ENCODE results near the gene BPIFB2. TPM values are rescaled to one million over a fixed set of nuclear protein-coding genes. Genes with fewer than 3 reads are reported as not detected.

The BPIFB2 gene
- total and polyA plus RNA-seq, 2 donors (not counting 1 experiment from before 2014, with no cell fraction given), result not detected

DNA sequence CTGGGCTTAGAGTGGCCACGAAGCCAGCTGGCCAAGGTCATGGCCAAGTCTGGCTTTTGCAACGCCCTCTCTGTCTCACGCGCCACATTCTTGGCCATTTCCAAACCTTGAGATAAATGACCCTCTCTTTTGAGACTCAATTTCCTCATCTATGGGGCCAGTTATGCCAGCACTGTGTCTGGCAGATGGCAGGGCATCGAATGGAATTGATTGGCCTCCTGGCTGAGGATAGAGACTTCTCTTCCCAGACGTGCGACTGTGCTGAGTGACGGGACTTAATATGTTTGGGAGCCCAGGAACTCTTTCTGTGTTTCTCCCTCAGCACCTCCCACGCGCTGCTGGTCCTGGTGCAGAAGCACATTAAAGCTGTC is 7.6 kb downstream of the BPIFB2 start:
- no peak overlapping the region for H3K9ac ChIP-seq (ENCODE audit: insufficient read depth, low read length)
- no peak overlapping the region for H2AFZ ChIP-seq (ENCODE audit: low read length)
- DNase-seq (ENCODE audit: low read depth in 2 of 2), result no peak
- TF ChIP-seq, protein P1, sequence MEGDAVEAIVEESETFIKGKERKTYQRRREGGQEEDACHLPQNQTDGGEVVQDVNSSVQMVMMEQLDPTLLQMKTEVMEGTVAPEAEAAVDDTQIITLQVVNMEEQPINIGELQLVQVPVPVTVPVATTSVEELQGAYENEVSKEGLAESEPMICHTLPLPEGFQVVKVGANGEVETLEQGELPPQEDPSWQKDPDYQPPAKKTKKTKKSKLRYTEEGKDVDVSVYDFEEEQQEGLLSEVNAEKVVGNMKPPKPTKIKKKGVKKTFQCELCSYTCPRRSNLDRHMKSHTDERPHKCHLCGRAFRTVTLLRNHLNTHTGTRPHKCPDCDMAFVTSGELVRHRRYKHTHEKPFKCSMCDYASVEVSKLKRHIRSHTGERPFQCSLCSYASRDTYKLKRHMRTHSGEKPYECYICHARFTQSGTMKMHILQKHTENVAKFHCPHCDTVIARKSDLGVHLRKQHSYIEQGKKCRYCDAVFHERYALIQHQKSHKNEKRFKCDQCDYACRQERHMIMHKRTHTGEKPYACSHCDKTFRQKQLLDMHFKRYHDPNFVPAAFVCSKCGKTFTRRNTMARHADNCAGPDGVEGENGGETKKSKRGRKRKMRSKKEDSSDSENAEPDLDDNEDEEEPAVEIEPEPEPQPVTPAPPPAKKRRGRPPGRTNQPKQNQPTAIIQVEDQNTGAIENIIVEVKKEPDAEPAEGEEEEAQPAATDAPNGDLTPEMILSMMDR (conservative IDR thresholded peaks at IDR 0.05 in 1 of 2, IDR thresholded peaks at IDR 0.05 in 1 of 2; ENCODE audit: low read depth in 1 of 2, low read length in 2 of 2), result no peak
- no peaks in the 10 kb centered on the region for H3K36me3 ChIP-seq (ENCODE audit: control insufficient read depth, insufficient read depth, low read length)
- no peak overlapping the region for H3K27ac ChIP-seq (ENCODE audit: insufficient read depth, low read length)
- H4K20me1 ChIP-seq (ENCODE audit: control insufficient read depth, extremely low read depth, insufficient read depth, low read length), result no peaks in the 10 kb centered on the region
- no peak overlapping the region for H3K4me2 ChIP-seq (ENCODE audit: extremely low read depth, insufficient read depth, low read length)
- no peaks in the 10 kb centered on the region for H3K9me3 ChIP-seq (ENCODE audit: control insufficient read depth, insufficient read depth, low read depth, low read length)
- H3K4me3 ChIP-seq (replicated peaks in 1 of 4; ENCODE audit: control extremely low read depth in 1 of 4, insufficient read depth in 1 of 4, low read depth in 3 of 4, low read length in 4 of 4), result no peak overlapping the region
- H3K79me2 ChIP-seq (ENCODE audit: control insufficient read depth, insufficient read depth, low read length), result no peaks in the 10 kb centered on the region
- H3K27me3 ChIP-seq (ENCODE audit: control insufficient read depth, insufficient read depth, low read length), result peaks cover 3% of the 10 kb centered on the region
- H3K4me1 ChIP-seq (ENCODE audit: control insufficient read depth, extremely low read depth, insufficient read depth, low read length), result no peaks in the 10 kb centered on the region

- H3K79me2 ChIP-seq (ENCODE audit: control insufficient read depth, insufficient read depth, low read length), result no peaks in the 10 kb centered on the region
- no peaks in the 10 kb centered on the region for H3K36me3 ChIP-seq (ENCODE audit: control insufficient read depth, insufficient read depth, low read length)
- no peak overlapping the region for H3K9ac ChIP-seq (ENCODE audit: insufficient read depth, low read length)
- H3K27me3 ChIP-seq (ENCODE audit: control insufficient read depth, insufficient read depth, low read length), result peaks cover 3% of the 10 kb centered on the region
- no peak overlapping the region for H3K4me3 ChIP-seq (replicated peaks in 1 of 4; ENCODE audit: control extremely low read depth in 1 of 4, insufficient read depth in 1 of 4, low read depth in 3 of 4, low read length in 4 of 4)
- no peaks in the 10 kb centered on the region for H4K20me1 ChIP-seq (ENCODE audit: control insufficient read depth, extremely low read depth, insufficient read depth, low read length)
- H3K27ac ChIP-seq (ENCODE audit: insufficient read depth, low read length), result no peak overlapping the region
- no peaks in the 10 kb centered on the region for H3K9me3 ChIP-seq (ENCODE audit: control insufficient read depth, insufficient read depth, low read depth, low read length)
- TF ChIP-seq, protein P1 (conservative IDR thresholded peaks at IDR 0.05 in 1 of 2, IDR thresholded peaks at IDR 0.05 in 1 of 2; ENCODE audit: low read depth in 1 of 2, low read length in 2 of 2), result no peak
- no peak for TF ChIP-seq EZH2 (IDR thresholded peaks at IDR 0.05; ENCODE audit: low read length, missing control alignments)
- DNase-seq (ENCODE audit: low read depth in 2 of 2), result no peak
- H2AFZ ChIP-seq (ENCODE audit: low read length), result no peak overlapping the region
- no peaks in the 10 kb centered on the region for H3K4me1 ChIP-seq (ENCODE audit: control insufficient read depth, extremely low read depth, insufficient read depth, low read length)
- no peak overlapping the region for H3K4me2 ChIP-seq (ENCODE audit: extremely low read depth, insufficient read depth, low read length)
Observed at GRCh38 chr20:33015700-33016580, 8.4 kb downstream of the BPIFB2 start.

DNA sequence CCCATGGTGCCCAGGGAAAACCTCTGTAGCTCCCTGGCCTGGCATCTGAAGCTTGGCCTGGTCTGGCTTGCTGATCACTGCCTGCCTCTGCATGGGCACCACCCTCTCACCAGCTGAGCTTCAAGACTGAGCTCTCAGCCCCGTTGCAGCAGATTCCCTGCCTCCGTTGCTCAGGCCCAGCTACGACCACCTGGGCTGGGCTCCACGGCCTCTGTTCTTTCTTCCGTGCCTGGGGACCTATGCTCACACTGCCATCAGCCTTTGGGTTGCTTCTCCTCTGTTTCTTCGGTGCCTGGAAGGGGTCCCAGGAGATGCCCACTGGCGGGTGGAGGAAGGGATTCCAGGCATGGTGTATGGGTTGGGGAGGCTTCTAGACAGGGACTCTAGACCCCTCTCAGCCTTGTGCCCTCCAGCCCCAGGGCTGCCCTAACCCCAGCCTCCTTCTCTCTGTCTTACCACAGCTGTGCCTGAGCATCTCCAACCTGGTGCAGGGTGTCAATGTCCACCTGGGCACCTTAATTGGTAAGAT is 9.1 kb downstream of the BPIFB2 start:
- Histone ChIP-seq H3K4me1 (ENCODE audit: control insufficient read depth, extremely low read depth, insufficient read depth, low read length) (no peaks in the 10 kb centered on the region), H2AFZ (ENCODE audit: low read length) (no peak overlapping the region), H3K9me3 (ENCODE audit: control insufficient read depth, insufficient read depth, low read depth, low read length) (no peaks in the 10 kb centered on the region), H3K79me2 (ENCODE audit: control insufficient read depth, insufficient read depth, low read length) (no peaks in the 10 kb centered on the region), H3K27ac (ENCODE audit: insufficient read depth, low read length) (no peak overlapping the region), H3K4me3 (replicated peaks in 1 of 4; ENCODE audit: control extremely low read depth in 1 of 4, insufficient read depth in 1 of 4, low read depth in 3 of 4, low read length in 4 of 4) (no peak overlapping the region), H3K9ac (ENCODE audit: insufficient read depth, low read length) (no peak overlapping the region), H3K36me3 (ENCODE audit: control insufficient read depth, insufficient read depth, low read length) (no peaks in the 10 kb centered on the region), H3K4me2 (ENCODE audit: extremely low read depth, insufficient read depth, low read length) (no peak overlapping the region), H3K27me3 (ENCODE audit: control insufficient read depth, insufficient read depth, low read length) (peaks cover 3% of the 10 kb centered on the region), H4K20me1 (ENCODE audit: control insufficient read depth, extremely low read depth, insufficient read depth, low read length) (no peaks in the 10 kb centered on the region)
- TF ChIP-seq, protein P1 (conservative IDR thresholded peaks at IDR 0.05 in 1 of 2, IDR thresholded peaks at IDR 0.05 in 1 of 2; ENCODE audit: low read depth in 1 of 2, low read length in 2 of 2), result no peak
- no peak for TF ChIP-seq EZH2 (IDR thresholded peaks at IDR 0.05; ENCODE audit: low read length, missing control alignments)
- no peak for DNase-seq (ENCODE audit: low read depth in 2 of 2)

Measured in fibroblast of lung (primary cell).